HG03103 (cell line): ENCODE results near the gene METTL25.

ENCODE experiments used
- ATAC-seq: cut with Tn5 transposase; IDR thresholded peaks from one replicate; pipeline ENCODE4 v1.9.1; 2021; ENCODE audit warnings: low read depth; ENCODE audit not compliant: unreplicated experiment

Gene METTL25

GRCh38 chr12:82522285-82522684 lies 164.0 kb downstream of the METTL25 start:
- ATAC-seq, result no peak

- ATAC-seq, result no peak
These were observed 164.4 kb downstream of the METTL25 start for GRCh38 chr12:82522762-82523161.

DNA sequence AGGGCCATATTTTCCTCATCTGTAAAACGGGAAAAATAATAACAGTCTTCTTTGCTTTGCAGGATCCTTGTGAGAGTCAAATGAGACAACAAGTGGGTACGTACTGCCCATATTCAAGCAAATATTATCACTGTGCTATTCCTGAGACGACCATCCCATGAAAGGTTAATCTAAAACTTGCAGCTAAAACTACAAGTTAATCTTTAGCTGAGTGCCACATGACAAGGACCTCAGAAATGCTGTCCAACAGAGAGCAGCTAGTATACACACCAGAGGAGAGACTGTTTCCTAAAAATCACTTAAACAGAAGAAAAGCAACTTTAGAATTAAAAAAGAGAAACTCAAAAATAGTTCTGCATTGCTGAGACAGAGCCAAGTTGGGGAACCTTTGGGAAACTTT lies 165.7 kb downstream of the METTL25 start:
- ATAC-seq, result no peak

DNA sequence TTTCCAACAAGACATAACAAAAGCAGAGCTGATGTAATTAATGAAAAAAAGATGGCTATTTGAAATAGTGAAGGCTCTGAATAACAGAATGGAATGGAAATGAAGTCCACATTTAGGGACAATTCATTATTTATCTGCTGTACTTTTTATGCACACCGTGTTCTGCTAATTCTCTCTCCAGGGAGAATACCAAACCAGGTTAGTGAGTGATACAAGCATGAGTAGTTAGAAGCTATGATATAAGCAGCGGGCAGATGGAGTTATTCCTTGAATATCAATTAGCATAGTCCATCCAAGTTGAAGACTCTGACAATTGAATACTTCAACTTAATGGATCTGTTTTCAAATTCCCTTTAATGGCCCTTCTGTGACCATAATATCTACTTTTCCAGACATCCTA lies 166.3 kb downstream of the METTL25 start:
- no peak for ATAC-seq

GRCh38 chr12:82525616-82526015 lies 167.3 kb downstream of the METTL25 start:
- no peak for ATAC-seq

GRCh38 chr12:82527165-82527780 lies 168.9 kb downstream of the METTL25 start:
- ATAC-seq, result peak; percentile 60
